Activated CD8-positive, alpha-beta memory T cell treated with anti-CD3 and anti-CD28 coated beads, Interleukin-2, amount 50 U/mL, for 48 hours (primary cell): ENCODE measurements around the gene ATP5F1B.

Source experiments
- DNase-seq: peaks from one replicate; pipeline ENCODE4 v3.0.0-alpha.2; 2020

Gene ATP5F1B

DNA sequence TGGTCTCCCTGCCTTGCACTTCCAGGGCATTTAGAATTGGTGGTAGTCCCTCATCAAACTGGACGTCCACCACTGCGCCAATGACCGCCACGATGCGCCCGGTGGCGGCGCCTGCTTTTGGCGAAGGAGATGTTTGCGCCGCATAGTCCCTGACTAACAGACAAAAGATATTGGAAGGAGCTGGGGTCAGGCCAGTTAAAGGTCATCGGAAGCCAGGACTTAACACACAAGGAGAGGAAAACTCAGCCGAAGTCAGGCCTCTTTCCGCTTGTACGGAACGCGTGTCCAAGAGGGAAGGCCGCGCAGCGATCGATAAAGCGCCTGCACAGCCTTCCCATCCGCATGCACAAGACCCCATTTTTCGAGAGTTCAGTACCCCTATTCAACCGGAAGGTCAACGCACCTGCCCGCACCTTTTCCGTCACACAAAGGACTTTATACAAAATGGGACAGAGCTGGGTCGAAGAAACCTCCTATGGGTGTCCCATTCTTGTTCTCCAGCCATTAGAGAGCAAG, 525 bp downstream of the ATP5F1B start:
- DNase-seq, result peak; percentile 65

DNA sequence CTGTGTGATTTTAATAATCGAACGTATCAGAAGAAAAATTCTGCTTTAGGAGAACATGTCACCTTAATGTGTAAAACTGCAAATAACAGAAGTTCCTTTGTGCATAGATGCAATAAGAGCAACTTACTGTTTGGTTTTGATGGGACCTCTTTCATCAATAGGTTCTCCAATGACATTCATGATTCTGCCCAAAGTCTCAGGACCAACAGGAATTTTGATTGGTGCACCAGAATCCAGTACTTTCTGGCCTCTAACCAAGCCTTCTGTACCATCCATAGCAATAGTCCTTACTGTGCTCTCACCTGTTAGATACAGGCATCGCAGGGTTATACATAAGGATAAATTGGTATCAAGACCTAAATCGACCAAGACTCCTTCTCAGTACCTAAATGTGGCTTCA, 1.1 kb downstream of the ATP5F1B start:
- no peak for DNase-seq

DNA sequence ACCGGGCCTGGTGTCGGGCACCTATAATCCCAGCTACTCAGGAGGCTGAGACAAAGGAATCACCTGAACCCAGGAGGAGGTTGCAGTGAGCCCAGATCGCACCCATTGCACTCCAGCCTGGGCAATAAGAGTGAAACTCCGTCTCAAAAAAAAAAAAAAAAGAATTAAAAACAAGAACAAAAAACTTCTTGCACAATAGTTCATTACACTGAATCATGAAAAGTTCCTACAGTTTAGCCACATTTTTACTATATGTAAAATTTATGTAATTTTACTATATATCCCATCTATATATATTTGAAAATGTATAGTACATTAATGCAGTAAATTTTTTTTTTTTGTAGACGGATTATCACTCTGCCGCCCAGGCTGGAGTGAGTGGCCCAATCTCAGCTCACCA, 4.6 kb downstream of the ATP5F1B start:
- no peak for DNase-seq

DNA sequence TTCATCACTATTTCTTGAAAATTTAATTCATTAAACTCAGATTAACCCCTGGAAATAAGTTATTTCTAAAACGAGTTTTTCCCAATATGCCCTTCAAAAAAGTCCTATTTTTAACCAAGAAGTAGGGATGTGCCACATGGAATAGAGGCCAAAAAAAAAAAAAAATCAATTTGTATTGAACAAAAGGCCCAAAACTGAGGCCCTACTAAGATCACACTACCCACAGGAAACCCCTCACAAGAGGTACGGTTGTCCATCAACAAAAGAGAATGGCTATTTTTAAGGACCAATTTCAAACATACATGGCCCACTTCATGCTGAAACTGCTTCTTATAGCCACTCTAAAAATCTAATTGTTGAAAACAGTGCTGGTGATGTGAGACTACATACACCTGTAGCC, 8.2 kb downstream of the ATP5F1B start:
- no peak for DNase-seq

DNA sequence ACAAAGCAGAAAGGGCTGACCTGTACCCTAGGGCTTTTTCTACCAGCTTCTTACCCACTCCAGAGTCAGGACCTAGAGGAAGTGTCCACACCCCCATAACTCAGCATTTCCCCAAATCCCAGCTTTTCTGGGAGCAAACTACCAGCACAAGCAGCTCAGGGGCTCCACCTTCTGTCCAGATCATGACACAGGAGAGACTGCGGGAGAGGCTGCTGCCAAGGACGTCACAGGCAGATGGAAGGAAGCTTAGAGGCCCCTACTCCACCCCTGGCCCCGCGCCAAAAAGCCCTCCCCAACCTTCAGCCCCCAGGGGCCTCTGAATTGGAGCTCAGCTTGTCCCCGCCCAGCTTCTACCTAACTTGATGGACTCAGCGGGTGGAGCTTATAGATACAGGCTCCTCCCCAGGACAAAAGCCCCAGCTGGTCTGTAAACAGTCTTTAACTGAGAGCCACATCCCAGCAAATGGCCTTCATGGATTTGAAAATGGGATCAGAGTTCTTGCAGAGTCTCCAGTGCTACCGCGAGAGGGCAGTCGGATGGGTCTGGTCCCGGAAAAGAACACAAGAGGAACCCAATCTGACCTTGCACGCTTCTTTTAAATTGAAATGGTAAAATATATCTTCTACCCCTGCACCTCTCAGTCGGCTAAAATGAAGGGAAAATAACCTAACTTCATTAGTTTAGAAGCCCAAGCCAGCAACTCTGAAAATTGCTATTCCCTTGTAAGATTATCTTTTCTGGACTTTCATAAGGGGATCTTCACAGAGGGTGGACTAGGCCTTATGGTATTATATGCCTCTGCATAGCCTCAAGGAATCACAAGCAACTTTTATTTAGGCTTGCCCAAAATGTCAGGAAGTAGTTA, 8.9 kb downstream of the ATP5F1B start:
- peak; percentile 97 for DNase-seq

DNA sequence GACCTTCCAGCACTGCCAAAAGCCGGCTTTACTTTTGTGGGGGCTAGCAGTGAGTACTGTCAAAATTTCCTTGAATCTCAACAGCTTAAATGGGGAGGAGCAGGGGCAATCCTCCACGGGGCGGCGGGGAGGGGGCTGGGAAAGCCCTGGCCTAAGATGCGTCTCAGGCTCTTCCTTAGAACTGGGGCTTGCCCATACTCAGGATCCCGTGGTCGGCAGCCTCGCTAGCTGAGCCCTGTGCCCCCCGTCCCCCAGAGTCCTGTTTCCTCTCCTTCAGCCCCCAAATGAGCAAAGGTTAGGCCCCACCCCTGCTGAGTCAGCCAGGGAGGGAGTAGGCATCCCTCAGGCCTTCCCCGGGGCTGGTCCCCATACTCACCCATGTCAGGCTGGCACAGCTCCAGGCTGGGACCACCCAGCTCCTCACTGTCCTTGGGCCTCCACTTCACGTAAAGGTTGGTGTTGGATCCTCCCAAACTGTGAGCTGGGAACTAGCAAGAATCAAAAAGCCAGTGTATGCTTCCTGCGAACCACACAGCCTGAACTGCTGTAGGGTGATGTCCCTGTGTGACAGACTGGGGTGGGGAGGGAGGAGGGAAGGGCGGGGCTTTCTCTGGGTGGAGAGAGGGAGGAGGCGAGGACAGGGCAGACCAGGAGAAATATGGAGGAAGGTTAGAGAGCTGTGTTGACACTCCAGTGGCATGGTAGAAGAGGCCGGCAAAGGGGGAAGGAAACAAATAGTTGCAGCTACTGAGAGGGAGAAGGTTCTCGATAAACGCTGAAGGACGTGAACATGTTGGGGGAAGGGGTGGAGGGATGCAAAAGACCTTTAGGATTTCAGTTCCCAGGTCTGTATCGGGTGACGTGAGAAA, 9.7 kb downstream of the ATP5F1B start:
- DNase-seq, result peak; percentile 87

DNA sequence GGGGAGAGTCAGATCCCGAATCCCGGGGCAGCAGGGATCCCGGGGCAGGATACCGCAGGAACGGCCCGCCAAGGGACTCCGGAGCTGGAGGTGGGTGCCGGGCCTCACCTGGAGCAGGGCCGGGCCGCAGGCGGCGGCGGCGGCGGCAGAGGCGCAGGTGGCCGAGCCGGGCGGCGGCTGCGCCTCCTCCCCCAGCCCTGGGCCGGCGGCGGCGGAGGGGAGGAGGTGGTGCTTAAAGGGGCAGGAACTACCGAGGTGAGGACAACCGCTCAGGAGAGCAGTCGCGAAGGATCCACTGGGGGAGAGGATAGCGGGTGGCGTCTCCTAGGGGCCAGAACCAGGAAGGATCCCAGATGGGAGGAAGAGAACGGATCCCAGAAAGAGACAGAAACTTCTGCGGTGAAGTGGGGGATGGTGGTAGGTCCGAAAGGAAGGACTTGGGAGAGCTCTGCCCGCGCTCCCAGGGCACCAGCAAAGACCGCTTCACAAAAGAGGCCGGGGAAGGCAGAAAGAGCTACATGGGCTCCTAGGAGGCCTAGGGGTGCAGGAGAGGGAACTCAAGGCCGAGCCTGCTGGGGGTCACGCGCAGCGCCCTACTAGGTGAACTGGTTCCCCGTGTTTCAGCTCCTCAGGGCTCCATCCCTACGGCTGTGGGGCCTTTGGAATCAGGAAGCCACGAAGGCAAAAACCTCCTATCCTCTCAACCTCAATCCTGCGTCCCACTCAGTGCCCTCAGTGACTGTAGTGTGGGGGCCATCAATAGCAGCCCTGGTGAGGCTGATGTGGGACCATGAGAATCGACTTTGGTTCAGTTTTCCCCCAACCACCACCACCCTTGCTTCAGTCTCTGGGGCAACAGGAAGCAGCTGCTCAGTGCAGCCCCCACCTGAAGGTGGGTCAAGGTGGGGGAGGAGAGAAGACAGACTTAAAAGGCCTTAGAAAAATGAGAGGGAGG, 10.7 kb downstream of the ATP5F1B start:
- DNase-seq, result peak; percentile 85

DNA sequence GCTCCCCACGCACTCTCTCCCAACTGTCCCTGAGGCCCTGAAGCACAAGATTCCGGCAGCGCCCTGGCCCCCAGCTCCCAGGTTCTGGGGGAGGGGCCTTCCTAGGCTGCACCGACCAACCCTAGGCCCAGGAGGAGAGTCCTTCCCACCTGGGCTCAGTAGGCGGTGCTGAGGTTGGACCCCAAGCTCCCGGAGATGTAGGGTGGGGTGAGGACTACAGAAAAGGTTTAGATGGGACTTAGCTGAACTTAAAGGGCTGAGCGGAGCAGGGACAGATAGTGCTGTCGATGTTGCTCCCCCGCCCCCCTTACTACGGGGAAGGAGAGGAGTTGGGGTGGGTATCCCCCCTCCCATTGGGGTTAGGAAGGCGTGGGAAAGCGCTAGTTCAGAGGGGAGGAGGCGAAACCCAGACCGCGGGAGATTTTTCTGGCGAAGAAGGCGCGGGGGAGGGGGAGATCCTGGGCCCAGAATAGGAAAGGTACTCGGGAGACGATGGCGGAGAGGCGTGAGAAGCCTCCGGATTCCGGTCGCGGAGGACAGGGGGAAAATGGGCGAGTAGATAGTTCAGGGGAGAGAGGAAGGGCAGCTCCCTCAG, 11.4 kb downstream of the ATP5F1B start:
- no peak for DNase-seq

DNA sequence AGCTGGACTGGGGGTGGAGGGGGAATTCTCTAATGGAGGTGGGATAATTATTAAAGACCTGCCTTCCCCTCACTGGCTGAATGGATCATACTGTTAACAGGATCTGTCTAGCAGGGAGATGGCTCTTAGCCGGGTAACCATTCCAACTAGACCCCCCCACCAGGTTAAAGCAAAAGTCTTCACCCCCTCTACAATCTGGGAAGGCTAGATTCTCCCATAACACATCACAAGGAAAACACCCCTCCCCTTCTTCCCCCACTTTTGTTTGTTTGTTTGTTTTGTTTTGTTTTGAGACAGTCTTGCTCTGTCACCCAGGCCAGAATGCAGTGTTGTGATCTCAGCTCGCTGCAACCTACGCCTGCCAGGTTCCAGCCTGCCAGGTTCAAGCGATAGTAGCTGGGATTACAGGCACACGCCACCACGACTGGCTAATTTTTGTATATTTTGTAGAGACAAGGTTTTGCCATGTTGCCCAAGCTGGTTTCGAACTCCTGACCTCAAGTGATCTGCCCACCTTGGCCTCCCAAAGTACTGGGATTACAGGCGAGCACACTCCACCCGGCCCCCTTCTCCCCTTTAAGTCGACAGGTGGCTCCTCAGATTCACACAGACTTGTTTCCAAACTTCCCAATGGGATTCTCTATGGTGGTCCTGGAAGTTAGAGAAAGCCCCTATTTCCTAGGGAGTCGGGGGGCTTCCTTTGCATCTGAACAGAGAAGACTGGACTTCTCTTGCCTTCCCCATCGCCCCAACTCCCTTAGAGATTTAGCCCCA, 12.1 kb downstream of the ATP5F1B start:
- no peak for DNase-seq

DNA sequence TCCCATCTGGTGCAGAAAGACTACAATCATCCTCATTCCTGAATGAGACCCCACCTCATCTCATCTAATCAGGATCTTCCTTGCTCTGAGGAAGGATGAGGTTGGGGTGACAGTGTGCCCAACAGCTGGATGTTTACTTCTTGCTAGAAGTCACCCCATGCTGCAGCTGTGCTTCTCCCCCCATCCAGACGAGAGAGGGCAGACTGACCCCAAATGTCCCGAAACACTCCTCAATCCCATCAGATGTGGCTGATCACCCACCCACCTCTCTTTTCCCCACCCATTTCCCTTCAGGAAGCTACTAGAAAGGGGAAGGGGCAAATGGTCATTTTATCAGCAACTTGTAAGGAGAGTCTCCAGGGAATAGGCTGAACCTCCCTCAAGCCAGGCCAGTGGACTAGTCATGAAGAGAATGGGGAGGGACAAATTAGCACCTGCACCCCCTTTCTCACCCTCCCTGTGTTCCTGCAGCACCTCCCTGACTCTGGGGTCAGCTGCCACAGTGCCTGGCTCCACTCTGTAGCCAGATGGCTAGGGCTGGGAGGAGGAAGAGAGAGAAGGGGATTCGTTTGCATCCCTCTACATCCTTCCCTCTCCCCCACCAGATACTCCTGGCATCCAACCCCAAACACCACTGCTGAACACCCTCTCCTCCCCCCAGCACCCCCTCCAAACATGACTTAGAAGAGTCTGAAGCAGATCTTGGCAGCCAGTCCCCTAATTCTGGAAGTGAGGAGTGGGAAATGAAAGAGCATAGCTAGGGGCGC, 12.9 kb downstream of the ATP5F1B start:
- DNase-seq, result no peak

DNA sequence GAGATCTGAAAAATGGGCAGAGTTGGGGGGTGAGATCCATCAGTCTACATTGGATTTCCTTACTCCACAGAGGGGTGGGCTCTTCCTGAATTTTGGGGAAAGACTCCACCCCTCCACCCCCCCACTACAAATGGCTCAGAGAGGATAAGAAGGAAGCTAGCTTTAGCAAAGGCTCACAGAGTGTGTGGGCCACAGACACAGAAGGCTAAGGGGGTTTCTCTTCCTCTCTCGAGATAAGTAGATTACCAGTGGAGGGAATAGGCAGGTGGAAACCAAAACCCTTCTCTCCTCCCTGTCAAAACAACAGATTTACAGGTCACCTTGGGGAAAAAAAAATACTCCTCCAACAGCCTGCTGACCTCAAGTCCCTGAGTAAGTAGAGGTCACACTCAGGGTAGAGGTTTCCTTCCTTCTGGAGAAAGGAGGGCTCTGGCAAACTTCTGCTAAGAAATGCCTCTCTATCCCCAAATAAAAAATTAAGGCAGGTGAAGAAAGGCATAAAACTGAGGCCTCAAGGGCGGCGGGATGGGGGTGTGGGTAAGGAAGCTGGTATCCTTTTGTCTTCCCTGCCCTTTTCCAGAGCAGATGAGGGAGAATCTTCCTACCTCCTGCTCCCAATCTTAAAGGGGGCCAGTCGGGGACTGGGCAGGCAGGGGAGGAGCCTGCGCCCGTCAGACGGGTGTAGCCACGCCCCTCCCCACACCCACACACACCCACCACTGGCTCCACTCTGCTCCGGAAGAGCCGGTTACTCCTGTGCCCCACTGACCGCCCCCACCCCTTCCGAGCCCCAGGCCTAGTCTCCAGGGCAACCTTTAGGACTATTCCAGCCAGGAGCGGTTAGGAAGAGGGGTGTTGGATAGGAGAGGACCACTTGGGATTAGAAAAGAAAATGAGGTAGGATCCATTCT, 13.7 kb downstream of the ATP5F1B start:
- DNase-seq, result peak; percentile 76

DNA sequence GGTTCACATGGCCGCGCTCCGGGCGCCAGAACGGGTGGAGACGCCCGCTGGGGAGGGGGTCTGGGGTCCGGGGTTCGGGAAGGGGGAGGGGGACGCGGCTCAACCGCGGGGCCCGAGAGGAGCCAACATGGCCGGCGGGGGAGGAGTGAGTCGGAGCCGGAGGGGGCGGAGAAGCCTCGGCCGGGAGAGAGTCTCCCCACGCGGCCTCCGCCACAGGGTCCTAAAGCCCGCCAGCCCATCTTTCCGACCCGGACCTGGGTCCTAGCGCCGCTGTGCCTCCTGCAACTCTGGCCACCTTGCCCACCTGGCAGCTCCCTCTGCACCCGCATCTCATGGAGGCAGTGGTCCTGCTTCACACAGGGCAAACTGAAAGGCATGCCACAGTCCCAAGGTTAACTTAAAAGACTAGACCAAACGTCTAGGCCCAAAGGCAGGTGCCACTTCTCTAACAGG, 15.6 kb downstream of the ATP5F1B start, which contains the start of gene BAZ2A:
Gene BAZ2A, minus strand, starts transcription at position 147 of the 453 bp plus-strand sequence. CDS start 12,796 bp downstream, outside the sequence.
- DNase-seq, result peak; percentile 91

DNA sequence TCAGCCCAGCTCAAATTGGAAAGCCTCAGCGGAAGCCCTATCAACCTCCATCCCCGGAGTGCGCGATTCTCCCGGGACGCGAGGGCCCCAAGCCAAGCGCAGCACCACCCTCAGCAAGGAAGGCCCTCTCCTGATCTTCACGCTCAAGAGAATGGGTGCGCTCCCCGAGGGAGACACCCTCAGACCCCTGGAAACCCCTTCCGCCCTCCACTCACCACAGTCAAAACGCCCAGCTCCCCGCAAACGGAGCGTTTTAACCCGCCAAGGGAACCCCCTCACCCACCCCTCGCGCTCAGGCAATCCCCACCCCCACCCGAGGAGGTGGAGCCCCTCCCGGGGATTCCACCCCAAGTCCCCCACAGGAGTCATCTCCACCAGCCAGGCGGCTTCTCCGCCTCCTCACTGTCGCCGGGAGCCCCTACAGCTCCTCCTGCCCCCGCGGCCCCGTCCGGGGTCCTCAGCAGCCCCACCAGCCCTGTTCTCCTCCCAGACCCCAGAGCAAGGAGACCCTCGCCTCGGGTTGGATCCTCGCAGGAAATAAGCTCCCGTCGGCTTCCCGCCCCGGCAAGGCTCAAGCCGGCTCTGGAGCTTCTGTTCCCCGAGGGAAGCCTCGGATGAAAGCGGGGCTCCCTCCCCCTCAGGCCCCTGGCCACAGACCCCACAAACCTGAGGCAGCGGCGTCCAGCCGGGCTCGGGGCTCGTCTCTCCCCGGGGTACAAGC, 16.2 kb downstream of the ATP5F1B start:
- peak; percentile 72 for DNase-seq

DNA sequence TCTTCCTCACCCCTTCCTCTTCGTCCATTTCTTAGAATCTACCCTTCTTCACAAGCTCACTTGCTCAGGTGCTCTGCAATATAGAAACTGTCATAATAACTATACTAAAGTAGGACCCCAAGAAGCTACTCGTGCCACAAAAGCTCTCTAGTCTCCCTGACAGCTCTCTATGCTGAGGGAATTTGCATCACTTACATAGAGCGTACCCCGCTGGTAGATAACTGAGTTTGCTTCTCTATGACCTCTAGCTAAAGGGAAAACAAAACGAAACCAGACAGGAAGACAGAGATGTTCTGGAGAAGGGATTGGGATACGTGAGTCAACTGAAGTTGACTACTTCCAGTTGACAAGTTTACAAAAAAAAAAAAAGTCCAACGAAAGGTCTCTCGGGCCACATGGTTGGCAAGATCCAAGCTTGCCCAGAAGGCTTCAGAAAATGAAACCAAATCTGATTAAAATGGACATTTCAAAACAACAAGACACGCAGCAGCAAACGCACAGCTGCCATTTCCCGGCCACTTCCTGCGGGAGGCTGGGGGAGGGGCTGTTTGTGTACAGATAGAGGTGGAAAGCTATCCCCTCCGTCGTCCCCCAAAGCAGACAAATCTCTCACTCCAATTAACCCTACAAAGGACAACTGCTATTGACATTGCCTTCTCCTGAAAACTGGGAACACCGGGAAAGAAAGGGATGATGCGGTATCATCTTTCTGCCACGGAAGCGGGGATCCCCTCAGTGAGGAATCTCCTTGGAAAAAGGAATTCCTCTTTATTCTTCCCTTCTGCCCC, 16.9 kb downstream of the ATP5F1B start:
- peak; percentile 78 for DNase-seq

DNA sequence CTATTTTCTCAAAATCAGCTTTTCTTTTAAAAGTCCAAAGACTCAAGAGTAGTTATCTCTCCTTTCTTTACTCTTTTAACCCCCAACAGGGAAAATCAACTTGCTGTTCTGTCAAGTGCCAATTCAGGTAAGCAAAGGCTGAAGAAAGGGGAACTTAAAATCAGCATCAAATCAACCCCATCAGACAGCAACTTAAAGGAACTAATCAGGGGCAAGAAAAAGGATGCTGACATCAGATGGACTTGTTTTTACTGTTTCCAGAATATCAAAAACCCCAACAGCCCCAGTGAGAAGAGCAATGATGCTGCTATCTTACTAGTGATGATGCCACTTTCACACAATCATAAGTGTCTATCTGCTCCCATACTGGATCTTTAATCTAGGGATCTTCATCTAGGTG, 19.1 kb downstream of the ATP5F1B start:
- DNase-seq, result no peak

DNA sequence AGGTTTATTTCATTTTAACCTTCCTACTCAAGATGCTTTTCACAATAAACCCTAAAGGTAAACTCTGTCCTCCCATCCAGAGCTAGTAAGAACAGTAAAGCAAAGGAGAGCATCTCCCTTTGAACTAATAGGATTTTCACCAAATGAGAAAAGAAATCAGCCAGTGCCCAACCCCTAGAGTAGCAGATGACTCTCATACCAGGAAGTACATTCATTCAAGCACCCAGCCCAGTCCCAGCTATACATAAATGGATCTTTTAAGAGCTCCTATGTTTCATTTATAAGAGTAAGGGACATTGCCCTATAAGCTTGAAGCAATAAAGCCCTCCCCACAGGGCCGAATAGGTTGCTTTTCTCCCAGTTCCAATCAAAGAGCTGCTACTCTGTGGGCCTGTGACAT, 23.2 kb downstream of the ATP5F1B start:
- DNase-seq, result no peak

DNA sequence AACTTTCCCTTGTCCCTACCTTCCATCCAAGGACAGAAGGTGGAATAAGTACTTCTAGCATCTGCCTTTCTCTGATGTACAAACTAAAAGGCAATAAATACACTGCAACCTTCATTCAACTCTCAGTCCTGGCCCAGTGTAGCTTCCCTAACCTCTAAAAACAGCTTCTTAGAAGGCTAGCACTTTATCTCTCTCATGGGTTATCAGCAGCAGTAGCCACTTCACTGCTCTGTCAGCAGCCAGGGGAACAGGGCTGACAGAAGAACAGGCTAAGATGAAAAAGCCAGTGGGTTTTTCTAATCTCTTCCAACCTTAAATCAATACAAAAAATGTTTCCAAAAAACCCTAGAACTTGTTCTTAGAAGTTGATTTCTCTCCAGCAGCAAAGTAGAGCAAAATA, 28.9 kb downstream of the ATP5F1B start:
- no peak for DNase-seq

DNA sequence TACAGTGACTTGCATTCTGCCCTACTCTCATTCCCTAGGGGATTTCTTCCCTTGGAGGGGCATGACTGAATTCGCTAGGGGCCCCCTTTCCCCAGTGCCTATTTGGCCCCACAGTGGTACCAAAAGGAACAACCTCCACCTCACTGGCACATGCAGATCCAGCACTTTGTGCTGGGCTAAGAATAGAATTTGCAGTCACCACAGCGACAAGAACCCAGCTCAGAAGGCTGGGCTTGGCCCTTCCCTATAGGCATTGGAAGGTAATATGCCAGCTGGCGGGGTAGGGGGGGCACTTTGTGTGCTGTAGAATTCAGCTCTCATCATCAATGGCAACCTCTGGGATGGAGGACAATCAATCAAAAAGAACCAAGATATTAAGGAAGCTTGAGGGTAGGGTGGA, 29.5 kb downstream of the ATP5F1B start:
- DNase-seq, result no peak
